Bone marrow (tissue), 2 donors: Measurements from ENCODE around the gene BTBD19.

Experiments used
- DNase-seq, 2 donors: peaks; one replicate each; lab custom pipeline; 2025; lab: John Stamatoyannopoulos, UW

Gene BTBD19

GRCh38 chr1:44857446-44857845, 49.1 kb downstream of the BTBD19 start:
- no peak for DNase-seq

- no peak for DNase-seq
Measured at GRCh38 chr1:44860331-44860730, 52.0 kb downstream of the BTBD19 start.

- no peak for DNase-seq
Measured at GRCh38 chr1:44860891-44861425, 52.6 kb downstream of the BTBD19 start.

GRCh38 chr1:44862829-44863401, 54.6 kb downstream of the BTBD19 start:
- DNase-seq: no peak
